Measurements from ENCODE around the gene NGEF. TPM values are rescaled to one million over a fixed set of nuclear protein-coding genes. Genes with fewer than 3 reads are reported as not detected.

The NGEF gene
- total and polyA plus RNA-seq, 7 donors: 0.13 to 0.51 (median 0.25) TPM; not detected in 1

GRCh38 chr2:232901736-232902578 lies 111.1 kb downstream of the NGEF start:
- ATAC-seq (peak in 3 of 4 donors; percentile 53 to 58 (median 55)), DNase-seq (peak in 1 of 2 donors; percentile 45)
- H3K9me3 ChIP-seq: no peaks in the 10 kb centered on the region
- no peak overlapping the region for H3K27ac ChIP-seq
- no peak overlapping the region for H3K4me3 ChIP-seq
- no peaks in the 10 kb centered on the region for H3K4me1 ChIP-seq
- H3K27me3 ChIP-seq (ENCODE audit: insufficient read depth in 3 of 3, low read length in 2 of 3): peaks cover 0 to 15% (median 2%) of the 10 kb centered on the region in 3 donors
- no peak for TF ChIP-seq CTCF (IDR thresholded peaks at IDR 0.05)
- no peaks in the 10 kb centered on the region for H3K36me3 ChIP-seq (ENCODE audit: insufficient read depth in 1 of 2, low read depth in 1 of 2)
- intact Hi-C loops (cut with DNase I): no loop called here
- 62 to 70% (median 65%) methylated on average over 26 to 28 of the region's 28 CpGs for WGBS, 3 donors

- intact Hi-C loops (cut with DNase I): no loop called here
- no peak for TF ChIP-seq CTCF (IDR thresholded peaks at IDR 0.05)
- no peak overlapping the region for H3K27ac ChIP-seq
- no peak for DNase-seq
- H3K36me3 ChIP-seq (ENCODE audit: insufficient read depth in 1 of 2, low read depth in 1 of 2): no peaks in the 10 kb centered on the region
- H3K4me3 ChIP-seq: no peak overlapping the region
- no peaks in the 10 kb centered on the region for H3K9me3 ChIP-seq
- no peaks in the 10 kb centered on the region for H3K4me1 ChIP-seq
- no peak for ATAC-seq
- peaks cover 0 to 15% (median 2%) of the 10 kb centered on the region in 3 donors for H3K27me3 ChIP-seq (ENCODE audit: insufficient read depth in 3 of 3, low read length in 2 of 3)
- WGBS, 3 donors: 38 to 46% (median 45%) methylated on average over 43 of the region's 43 CpGs
Measured at GRCh38 chr2:232900811-232901735, 112.0 kb downstream of the NGEF start.

- TF ChIP-seq CTCF (IDR thresholded peaks at IDR 0.05): no peak
- Histone ChIP-seq H3K9me3 (no peaks in the 10 kb centered on the region), H3K27ac (no peak overlapping the region), H3K4me1 (no peaks in the 10 kb centered on the region), H3K36me3 (ENCODE audit: insufficient read depth in 1 of 2, low read depth in 1 of 2) (no peaks in the 10 kb centered on the region), H3K4me3 (no peak overlapping the region), H3K27me3 (ENCODE audit: insufficient read depth in 3 of 3, low read length in 2 of 3) (peaks cover 0 to 15% (median 2%) of the 10 kb centered on the region in 3 donors)
- DNase-seq: no peak
- WGBS, 3 donors: 61 to 67% (median 62%) methylated on average over 18 of the region's 18 CpGs
- intact Hi-C loops (cut with DNase I): no loop called here
- ATAC-seq: no peak
Measured at GRCh38 chr2:232898592-232899543, 114.2 kb downstream of the NGEF start.

All from psoas muscle (tissue), 8 donors.